IPS DF 4.7 (cell line): ENCODE results near the gene P2RX1.

Experiments used
- DNase-seq: peaks from one replicate; pipeline ENCODE4 v3.0.0-alpha.2; 2013; ENCODE audit warnings: low spot score; ENCODE audit errors: extremely low read depth

P2RX1 gene

DNA sequence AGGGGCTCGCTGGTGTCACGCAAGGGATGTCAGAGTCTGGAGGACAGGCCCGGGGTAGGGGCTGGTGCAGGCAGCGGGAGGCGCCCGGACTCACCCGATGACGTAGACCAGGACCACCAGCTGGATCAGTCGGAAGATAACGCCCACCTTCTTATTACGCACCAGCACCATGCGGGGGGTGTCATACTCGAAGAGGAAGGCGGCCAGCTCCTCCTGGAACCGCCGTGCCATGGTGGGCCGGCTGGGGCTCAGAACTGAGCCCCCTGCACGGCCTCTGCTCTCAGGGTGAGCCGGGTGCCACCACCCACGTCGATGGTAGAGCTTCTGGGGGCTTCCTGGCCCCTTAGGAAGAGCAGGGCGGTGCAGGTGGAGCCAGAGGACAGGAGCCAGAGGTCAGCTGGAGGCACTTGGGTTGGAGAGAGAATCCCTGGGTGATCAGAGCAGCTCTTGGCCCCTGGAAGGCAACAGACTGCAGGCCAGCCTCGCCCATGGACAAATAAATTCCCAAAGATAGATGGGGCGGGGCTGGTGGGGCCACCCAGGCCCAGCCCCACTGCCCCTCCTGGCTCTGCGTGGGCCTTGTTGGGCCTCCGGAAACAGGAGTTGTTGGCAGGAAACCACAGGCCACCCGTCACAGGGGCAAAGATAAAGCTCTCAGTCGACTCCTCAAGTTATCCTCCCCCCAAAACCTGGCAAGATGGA lies at the start of gene P2RX1:
TSS of gene P2RX1 (minus strand) at position 471 of the 702 bp plus-strand sequence. CDS start at position 231, 240 bp downstream.
- DNase-seq = no peak

DNA sequence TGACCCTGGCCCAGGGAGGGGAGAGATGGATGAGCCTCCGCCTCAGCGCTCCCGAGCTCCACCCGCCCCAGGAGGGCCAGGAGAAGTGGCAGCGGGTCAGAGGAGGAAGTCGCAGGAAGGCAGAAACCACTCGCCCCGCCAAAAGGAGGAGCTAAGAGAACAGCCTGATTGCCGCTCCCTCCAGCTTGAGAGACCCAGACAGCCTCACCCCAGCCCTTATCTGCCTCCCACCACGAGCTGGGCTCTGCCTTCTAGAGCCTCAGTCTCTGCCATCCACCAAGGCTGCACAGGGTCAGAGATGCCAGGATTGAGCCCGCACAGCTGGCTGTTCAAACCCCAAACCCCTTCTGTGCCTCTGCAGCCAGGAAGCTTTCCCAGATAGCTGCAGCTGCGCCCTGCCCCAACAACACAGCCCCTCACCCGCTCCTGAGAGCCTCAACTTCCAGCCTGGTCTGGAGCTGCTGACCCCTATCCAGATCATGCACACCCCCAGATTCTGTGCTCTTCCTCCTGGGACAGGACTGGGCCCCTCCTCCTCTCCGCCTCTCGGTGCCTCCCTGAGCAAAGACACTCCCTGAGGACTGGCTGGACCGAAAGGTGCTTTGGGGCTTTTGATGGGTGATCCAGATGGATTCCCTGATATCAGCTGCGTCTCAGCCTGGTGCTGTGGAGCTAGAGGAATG lies 49.0 kb upstream of the P2RX1 start:
- DNase-seq = no peak

DNA sequence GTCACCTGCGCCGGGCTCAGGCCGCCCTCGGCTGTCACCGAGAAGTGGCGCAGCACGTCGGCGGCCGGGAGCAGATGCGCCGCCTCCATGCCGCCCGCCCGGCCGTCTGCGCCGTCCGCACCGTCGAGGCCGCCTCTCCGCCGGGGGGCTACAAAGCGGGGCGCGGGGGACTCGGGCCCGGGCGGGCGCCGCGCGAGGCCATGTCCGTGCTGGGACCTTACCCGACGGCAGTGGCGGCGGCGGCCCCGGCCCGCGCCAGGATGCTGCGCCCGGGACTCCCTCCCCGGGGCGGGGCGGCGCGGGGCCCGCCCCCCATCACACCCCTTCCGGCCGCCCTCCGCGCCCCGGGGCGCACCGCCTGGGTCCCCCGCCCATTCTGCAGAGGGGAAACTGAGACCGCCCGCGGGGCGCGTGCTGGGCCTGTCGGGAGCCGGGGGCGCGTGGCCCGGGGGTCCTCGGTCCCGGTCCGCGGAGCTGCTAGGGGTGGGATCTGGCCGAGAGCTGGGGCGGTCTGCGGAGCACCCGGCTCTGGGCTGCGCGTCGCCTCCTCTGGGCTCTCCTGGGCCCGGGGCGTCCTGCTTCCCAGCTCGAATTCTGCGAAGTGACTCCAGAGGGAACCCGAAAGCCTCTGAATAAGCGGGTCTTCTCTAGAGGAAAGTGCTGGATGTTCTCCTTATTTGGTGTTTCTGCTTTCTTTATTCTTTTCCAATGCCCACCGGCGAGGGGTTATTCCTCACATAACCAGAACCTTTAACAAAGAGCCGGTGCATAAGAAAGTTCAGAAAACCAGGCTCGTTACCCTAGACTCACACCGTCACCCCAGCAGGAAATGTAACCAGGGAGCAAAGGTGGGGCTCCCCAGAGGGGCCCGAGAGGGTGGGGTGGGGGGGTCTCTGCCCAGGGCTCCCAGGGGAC lies 48.2 kb upstream of the P2RX1 start, which contains the start of gene ATP2A3:
TSS of gene ATP2A3 (minus strand) at position 235 of the 915 bp plus-strand sequence. CDS start at position 89, 146 bp downstream.
- DNase-seq = no peak

DNA sequence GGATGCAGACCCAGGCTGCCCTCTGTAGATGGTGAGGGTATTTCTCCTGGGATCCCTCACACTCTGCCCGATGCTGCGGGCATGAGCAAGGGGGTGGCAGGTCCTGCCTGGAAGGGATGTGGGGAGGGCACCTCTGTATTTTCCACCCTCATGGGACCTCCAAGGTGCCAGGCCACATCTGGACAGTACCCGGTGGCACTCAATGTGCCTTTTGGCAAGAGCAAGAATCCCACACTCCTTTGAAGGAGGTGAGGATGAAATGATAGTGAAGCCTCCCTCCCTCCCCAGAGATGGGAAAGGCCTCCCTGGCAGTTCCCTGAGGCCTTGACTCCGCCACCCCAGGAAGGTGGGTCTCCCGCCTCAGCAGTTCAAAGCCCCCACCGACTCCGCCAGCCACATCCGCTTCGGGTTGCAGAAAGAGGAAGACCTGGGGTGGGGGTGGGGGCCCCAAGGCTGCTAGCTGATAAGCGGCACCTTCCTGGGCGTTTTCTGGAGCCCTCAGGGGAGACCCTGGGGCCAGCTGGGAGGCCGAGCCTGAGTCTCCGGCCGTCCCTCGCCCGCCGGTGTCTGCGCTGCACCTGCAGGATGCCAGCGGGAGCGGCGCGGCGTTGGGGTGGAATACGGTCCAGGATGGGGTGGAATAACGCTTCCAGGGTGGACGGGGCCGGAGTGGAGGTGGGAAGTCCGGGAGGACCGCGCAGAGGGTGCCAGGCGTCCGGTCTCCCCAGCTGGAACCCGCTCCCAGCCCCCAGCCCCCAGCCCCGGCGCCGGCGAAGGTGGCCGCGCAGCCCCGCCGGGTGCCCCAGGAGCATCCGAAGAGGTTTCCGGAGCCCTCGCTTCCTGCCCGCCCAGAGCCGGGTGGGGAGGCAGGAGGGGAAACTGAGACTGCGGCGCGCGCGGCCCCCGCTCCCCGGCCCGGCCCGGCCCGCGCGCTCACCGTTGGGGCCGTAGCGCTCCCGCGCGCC lies 47.3 kb upstream of the P2RX1 start:
- no peak for DNase-seq

DNA sequence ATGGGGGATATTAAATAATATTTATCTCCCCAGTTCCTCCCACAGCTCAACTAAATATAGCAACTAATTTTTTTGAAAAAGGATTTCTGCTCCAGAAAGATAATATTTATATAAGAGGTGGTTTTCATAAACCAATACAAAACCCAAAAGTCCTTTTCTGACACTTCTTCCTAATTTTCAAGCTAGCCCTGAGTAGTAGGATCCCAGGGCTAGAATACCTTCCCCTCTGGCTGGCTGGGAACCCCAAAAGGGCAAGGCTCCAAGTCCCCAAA lies 46.6 kb upstream of the P2RX1 start:
- DNase-seq = no peak

DNA sequence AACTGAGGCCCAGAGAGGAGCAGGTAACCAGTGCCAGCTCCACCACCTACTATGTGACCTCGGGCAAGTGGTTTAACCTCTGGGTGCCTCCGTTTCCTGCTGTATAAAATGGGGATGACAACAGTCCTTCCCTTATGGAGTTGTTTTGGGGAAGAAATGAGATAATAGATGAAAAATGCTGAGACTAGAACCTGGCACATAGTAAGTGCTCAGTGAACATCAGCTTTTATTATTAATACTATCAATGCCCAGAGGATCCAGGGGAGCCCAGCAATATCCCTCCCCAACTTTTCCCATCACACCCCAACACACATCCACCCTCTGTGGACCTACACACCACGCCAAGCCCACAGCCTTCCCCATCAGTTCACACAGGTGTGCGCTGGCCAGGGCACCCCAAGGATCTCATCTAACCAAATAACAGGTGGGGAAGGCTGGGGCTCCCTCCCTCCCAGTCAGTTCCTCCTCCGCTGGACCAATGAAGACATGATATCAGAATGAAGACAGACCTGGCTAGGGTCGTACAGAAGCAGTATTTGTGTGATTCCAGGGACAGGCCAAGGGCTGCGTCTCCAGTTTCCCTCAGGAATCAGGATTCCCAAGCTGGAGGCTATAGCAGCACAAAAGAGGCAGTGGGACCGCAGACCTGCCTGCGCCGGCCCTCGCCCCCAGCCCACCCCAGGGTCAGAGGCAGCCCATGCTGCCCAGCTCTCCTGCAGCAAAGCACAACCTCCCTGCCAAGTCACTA lies 46.1 kb upstream of the P2RX1 start:
- DNase-seq = no peak

DNA sequence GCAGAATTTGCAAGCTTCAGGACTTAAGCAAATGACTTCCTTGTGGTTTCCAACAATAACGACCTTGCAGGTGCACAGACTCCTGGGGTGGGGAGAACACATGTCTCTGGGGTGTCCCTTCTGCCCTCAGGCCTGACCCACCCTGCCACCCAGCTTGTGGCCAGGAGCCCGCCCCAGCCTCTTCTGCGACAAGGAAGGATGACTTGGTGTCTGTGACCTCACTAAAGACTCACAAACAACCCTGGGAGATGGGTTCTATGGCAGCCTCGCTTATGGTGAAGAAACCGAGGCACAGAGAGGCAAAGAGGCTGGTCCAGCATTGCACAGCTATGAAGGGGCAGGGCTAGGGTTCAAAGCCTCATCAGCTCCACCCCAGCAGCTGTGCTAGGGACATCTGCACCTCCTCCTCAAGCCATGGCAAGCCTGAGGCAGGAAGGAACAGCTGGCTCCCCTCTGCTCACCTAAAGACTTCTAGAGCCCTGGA lies 45.3 kb upstream of the P2RX1 start:
- no peak for DNase-seq

DNA sequence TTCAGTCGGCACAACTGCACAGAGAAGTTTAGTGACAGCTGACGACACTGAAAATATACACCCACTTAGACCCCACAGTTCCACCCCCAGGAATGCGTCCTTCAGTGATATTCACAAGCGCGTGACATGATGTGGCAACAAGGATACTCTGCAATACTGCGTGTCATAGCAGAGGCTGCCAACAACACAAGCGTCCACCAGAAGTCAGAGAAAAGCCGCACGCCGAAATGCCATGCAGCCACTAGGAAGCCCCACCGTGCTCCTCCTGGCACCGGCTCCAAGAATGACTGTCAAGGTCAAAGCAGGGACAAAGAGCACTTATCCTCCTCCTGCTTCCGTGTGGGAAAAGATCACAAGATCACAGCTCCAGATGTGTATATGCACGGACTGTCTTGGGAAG lies 44.5 kb upstream of the P2RX1 start:
- no peak for DNase-seq

DNA sequence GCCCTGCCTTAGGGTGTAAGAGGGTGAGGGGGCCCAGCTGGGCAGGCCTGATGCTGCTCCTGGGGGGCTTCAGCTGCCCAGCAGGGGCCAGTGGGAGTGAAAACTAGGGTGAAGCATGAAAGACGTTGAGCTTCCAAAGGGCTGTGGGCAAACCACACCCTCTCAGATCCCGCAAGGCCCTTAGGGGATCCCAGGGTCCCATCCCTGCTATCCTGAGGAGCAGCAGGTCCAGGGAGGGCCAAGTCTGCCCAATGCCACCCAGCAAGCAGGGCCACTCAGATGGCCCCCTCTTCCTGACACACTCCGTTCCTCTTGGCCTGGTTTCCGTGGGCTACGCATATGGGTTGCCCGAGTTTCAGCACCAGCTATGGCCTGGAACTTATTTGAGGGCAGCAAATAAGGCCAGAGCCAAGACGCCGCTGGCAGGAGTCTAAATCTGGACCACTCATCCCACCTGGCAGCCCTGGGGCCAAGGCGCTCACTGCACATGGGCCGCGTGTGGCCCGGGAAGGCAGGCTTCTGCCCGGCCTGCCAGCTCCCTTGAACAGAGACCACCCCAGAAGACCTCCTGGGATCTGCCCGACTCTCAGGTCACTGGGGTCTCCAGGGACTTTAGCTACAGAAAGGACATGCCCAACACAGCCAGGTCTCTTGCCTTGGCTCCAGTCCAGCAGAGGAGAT lies 43.8 kb upstream of the P2RX1 start:
- no peak for DNase-seq

DNA sequence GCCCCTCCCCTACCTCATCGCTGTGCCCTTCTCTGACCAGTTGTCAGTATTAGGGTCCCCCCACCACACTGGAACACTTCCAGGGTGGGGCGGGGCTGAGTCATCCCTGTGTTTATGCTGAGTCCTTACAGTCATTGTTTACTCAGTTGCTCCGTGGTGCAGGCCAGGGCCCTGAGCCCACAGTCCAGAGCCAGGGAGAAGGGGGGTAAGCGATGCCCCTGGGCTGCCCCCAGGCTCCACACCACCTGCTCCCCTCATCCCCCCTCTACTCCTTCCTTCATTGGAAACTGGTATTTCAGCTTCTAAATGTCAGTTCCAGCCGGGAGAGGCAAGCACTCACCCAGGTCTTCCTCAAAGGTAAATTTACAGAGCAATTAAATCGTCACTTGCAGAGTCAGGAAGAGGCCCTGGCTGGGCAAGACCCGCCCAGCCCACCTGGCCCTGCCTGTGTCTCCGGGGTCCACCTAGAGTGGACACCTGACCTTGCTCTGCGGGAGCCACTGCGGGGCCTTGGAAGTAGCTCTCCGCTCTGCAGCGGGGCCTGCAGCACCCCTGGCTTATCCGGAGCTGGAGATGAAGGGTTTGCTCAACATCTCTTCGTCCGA lies 43.1 kb upstream of the P2RX1 start:
- no peak for DNase-seq

DNA sequence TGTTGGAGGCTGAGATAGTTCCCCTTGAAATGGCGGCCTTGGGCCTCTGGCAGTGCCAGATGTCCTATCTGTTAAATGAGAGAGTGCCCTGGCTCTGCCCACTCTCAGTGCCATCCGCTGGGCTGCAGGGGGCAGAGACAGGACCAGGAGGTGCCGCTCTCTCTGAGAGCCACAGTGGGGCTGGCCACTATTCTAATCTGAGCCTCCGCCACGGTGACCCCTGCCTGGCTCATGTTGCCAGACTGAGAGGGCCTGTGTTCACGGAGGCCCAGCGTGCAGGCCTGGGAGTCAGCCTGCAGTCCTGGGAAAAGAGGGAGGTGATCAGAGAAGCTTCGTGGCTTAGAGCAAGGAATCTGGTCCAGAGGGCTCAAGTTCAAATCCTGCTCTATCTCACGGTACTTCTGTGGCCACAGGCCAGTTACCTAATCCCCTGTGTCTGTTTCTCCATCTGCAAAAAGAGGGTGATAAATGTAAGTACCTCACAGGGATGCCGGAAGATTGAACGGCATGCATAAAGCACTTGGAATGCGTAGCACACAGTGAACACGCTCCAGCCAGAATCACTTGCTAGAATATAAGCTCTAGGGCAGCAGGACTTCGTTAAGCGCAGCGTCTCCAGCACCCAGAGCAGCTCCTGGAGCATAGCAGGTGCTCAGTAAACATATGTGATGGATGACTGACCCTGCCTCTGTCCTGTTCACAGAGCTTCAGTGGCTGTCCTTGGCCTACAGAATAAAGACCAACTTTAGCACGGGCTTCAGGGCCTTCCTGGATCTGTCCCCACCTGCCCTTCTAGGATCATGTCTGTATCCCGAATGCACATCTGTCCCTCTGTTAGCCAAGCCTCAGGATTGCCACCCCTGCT lies 41.7 kb upstream of the P2RX1 start:
- DNase-seq = no peak

DNA sequence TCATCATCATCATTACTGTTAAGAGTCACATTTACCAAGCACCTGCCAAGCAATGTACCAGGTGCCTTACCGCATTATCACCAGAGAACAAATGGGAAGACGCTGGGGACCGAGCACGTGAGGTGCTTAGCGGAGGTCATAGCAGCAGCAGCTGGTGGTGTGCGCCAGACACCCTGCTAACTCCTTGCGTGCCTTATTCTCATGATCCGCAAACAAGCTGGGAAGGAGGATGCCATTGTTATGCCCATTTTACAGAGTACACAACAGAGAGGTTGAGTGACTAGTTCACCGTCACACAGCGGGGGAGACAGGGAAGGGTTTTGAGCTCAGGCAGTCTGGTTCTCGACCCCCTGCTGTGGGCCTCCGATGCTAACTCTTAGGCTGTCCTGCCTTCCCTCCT lies 40.7 kb upstream of the P2RX1 start:
- no peak for DNase-seq

DNA sequence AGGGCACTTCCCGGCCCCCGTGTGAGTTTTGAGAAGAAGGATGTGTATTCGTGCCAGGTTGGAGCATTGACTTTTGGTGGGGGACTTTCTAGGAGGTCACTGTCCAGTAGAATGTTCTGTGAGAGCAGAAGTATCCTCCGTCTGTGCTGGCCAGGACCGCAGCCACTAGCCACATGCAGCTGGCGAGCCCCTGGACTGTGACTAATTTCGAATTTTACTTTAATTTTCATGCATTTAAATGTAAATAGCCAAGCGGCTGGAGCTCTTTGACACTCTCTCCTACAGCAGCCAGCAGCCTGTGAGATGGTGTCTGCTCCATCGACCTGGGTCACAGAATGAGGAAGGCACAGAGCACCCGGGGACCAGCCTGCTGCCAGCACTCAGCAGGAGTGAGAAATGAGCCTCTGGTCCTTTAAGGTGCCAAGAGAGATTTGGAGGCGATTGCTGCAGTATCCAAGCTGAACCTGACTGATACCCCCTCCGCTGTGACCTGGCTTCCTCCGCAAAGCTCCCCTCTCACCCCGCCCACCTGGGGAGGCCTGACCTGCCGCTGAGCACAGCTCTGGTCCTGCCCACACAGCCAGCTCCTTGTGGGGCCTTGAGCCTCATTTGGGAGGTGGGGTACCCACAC lies 40.2 kb upstream of the P2RX1 start:
- DNase-seq = no peak

DNA sequence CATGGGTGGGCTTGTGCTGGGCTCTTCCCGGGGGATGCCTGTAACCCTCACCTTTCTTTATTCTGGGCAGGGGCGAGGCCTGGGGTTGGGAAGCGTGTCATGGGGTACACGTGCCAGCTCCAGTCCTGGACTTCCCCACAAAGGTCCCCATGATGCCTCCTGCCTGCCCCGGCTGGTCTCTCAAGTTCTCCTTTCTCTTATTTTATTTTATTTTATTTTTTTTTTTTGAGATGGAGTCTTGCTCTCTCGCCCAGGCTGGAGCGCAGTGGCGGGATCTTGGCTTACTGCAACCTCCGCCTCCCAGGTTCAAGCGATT lies 39.4 kb upstream of the P2RX1 start:
- no peak for DNase-seq

DNA sequence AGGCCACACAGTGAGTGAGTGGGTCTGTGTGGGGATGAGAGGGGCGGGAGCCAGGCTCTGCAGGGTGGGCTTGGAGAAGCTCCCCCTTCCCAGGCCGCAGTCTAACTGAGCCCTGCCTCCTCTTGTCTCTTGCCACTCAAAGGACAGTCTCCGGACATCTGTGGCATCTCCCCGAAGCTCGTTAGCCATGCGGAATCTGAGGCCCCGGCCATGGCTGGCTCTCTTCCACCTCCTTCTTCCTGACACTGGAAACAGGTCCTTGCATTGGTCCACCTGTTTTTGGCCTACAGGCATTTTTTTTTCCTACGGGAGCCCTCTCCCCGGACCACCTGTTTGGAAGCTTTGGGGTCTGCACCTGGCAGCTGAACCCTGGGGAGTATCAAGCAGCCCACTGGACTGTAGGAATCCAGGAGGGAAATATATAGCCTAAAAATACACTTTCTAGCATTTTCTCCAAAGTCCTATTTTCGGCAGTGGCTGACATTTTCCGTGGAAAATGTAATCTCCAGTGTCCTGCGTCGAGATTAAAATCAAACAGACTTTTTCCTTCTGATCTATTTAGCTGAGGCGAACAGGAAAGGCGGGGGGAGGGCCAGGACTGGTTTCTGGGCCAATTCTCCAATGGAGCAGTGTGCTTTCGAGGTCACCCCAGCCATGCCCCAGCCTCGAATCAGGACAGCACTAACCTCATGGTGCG lies 38.9 kb upstream of the P2RX1 start:
- no peak for DNase-seq

DNA sequence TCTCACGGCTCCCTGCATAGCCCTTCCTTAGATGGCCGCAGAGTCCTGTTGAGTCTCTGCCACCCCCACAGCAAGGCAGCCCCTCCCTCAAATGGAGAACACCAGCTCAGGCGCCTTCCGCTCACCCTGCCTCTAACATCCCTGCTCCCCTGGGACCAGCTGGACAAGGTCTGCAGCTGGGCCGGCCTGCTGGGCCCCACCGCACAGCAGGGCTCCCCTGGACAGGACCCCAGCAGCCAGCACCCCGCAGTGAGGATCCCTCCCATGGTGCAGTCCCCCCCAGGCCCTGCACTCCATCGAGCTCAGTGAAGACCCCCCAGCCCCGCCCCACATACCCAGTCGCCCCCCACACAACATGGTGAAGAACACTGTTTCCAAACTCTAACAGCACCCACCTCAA lies 37.8 kb upstream of the P2RX1 start:
- DNase-seq = no peak

DNA sequence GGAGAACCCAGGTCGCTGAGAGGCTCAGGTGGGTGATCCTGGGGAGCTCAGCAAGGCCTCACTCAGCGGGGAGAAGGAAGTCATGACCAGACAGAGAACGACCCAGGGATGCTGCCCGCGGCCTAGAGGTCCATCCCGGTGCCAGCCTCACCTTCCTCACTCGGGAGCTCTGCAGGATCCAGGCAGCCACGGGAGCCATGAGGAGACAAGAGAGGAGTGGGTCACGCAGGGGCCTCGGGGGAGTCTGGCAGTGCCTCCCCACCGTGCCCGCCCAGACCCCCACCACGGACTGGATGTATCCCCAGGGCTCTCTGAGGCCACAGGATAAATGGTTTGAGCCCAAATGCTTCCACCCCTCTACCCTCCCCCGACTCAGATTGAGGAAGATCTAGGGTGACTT lies 37.3 kb upstream of the P2RX1 start:
- no peak for DNase-seq
